ENCODE data around the gene MPRIP. TPM values are rescaled to one million over a fixed set of nuclear protein-coding genes. Genes with fewer than 3 reads are reported as not detected.

The MPRIP gene
- total RNA-seq, 1 experiment from 2014 or later, result 338 TPM

DNA sequence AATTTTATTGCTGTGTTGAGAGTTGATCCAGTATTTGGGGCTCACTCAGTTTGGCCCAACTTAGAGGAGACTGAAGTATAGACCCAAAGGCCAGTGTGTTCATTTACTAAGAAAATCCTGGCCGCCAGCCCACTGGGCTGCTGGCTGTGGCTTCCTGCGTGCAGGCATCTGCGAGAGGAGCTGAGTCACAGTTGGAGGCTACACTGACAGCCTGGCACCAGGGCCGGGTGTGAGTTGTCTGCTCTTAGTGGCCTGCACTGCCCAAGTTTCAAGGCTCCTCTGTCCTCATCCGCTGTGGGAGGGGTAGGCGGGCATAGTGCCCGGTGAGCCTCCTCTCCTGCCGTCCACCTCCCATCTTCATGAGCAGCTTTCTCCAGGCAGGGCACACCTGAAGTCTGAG lies 109.7 kb downstream of the MPRIP start:
- DNase-seq, result peak; percentile 10
- TF ChIP-seq, protein P1, sequence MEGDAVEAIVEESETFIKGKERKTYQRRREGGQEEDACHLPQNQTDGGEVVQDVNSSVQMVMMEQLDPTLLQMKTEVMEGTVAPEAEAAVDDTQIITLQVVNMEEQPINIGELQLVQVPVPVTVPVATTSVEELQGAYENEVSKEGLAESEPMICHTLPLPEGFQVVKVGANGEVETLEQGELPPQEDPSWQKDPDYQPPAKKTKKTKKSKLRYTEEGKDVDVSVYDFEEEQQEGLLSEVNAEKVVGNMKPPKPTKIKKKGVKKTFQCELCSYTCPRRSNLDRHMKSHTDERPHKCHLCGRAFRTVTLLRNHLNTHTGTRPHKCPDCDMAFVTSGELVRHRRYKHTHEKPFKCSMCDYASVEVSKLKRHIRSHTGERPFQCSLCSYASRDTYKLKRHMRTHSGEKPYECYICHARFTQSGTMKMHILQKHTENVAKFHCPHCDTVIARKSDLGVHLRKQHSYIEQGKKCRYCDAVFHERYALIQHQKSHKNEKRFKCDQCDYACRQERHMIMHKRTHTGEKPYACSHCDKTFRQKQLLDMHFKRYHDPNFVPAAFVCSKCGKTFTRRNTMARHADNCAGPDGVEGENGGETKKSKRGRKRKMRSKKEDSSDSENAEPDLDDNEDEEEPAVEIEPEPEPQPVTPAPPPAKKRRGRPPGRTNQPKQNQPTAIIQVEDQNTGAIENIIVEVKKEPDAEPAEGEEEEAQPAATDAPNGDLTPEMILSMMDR (IDR thresholded peaks at IDR 0.05; ENCODE audit: unreplicated experiment), result no peak
- peak overlapping the region; percentile 56 for H3K27ac Mint-ChIP-seq (ENCODE audit: unreplicated experiment)
- CTCF ChIA-PET, result no interaction called here
- H3K4me3 Mint-ChIP-seq (ENCODE audit: low read depth, unreplicated experiment), result no peak overlapping the region
- intact Hi-C loops (cut with micrococcal nuclease; ENCODE audit: unreplicated experiment), result no loop called here
- no peaks in the 10 kb centered on the region for H3K9me3 Mint-ChIP-seq (ENCODE audit: low read depth, unreplicated experiment)
- no TSS peak for BruUV-seq (replicated peaks)
- peaks cover 78% of the 10 kb centered on the region for H3K36me3 Mint-ChIP-seq (ENCODE audit: insufficient read depth, unreplicated experiment)
- H3K4me1 Mint-ChIP-seq (ENCODE audit: low read depth, unreplicated experiment), result no peaks in the 10 kb centered on the region
- H3K27me3 Mint-ChIP-seq (ENCODE audit: unreplicated experiment), result no peaks in the 10 kb centered on the region

DNA sequence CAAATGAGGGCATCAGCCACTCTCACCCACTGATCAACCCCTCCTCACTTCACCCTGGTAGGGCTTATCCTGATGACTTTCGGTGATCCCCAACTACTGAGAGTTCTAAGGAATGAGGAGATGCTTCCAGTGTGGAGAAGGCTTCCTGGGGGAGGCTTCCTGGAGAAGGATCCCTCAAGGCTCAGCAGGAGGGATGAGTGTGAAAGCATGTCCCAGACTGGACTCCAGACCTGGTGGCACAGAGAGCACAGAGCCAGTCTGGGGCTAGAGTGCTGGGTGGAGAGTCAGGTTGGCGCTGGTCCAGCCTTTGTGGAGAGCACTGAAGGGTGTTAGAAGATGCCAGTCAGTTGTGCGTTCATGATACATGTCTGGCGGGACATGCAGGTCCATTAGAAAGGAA lies 110.1 kb downstream of the MPRIP start:
- no peaks in the 10 kb centered on the region for H3K9me3 Mint-ChIP-seq (ENCODE audit: low read depth, unreplicated experiment)
- H3K27ac Mint-ChIP-seq (ENCODE audit: unreplicated experiment), result no peak overlapping the region
- H3K36me3 Mint-ChIP-seq (ENCODE audit: insufficient read depth, unreplicated experiment), result peaks cover 78% of the 10 kb centered on the region
- intact Hi-C loops (cut with micrococcal nuclease; ENCODE audit: unreplicated experiment), result no loop called here
- DNase-seq, result no peak
- no peak overlapping the region for H3K4me3 Mint-ChIP-seq (ENCODE audit: low read depth, unreplicated experiment)
- no peaks in the 10 kb centered on the region for H3K4me1 Mint-ChIP-seq (ENCODE audit: low read depth, unreplicated experiment)
- CTCF ChIA-PET, result no interaction called here
- no peaks in the 10 kb centered on the region for H3K27me3 Mint-ChIP-seq (ENCODE audit: unreplicated experiment)
- no TSS peak for BruUV-seq (replicated peaks)
- TF ChIP-seq, protein P1 (IDR thresholded peaks at IDR 0.05; ENCODE audit: unreplicated experiment), result no peak

- H3K4me3 Mint-ChIP-seq (ENCODE audit: low read depth, unreplicated experiment), result no peak overlapping the region
- no peak for DNase-seq
- no peaks in the 10 kb centered on the region for H3K27me3 Mint-ChIP-seq (ENCODE audit: unreplicated experiment)
- H3K4me1 Mint-ChIP-seq (ENCODE audit: low read depth, unreplicated experiment), result no peaks in the 10 kb centered on the region
- H3K36me3 Mint-ChIP-seq (ENCODE audit: insufficient read depth, unreplicated experiment), result peaks cover 78% of the 10 kb centered on the region
- CTCF ChIA-PET, result no interaction called here
- H3K9me3 Mint-ChIP-seq (ENCODE audit: low read depth, unreplicated experiment), result no peaks in the 10 kb centered on the region
- H3K27ac Mint-ChIP-seq (ENCODE audit: unreplicated experiment), result no peak overlapping the region
- intact Hi-C loops (cut with micrococcal nuclease; ENCODE audit: unreplicated experiment), result no loop called here
- BruUV-seq (replicated peaks), result no TSS peak
- TF ChIP-seq, protein P1 (IDR thresholded peaks at IDR 0.05; ENCODE audit: unreplicated experiment), result no peak
Observed at GRCh38 chr17:17153071-17153470, 110.8 kb downstream of the MPRIP start.

- BruUV-seq (replicated peaks), result no TSS peak
- CTCF ChIA-PET, result no interaction called here
Observed at GRCh38 chr17:17153709-17154108, 111.5 kb downstream of the MPRIP start.

More at GRCh38 chr17:17153709-17154108, 111.5 kb downstream of the MPRIP start:
- TF ChIP-seq, protein P1 (IDR thresholded peaks at IDR 0.05; ENCODE audit: unreplicated experiment), result no peak
- no peaks in the 10 kb centered on the region for H3K9me3 Mint-ChIP-seq (ENCODE audit: low read depth, unreplicated experiment)
- peaks cover 82% of the 10 kb centered on the region for H3K36me3 Mint-ChIP-seq (ENCODE audit: insufficient read depth, unreplicated experiment)
- no peak overlapping the region for H3K4me3 Mint-ChIP-seq (ENCODE audit: low read depth, unreplicated experiment)
- no peak for DNase-seq
- H3K4me1 Mint-ChIP-seq (ENCODE audit: low read depth, unreplicated experiment), result no peaks in the 10 kb centered on the region
- H3K27me3 Mint-ChIP-seq (ENCODE audit: unreplicated experiment), result no peaks in the 10 kb centered on the region
- intact Hi-C loops (cut with micrococcal nuclease; ENCODE audit: unreplicated experiment), result no loop called here
- peak overlapping the region; percentile 66 for H3K27ac Mint-ChIP-seq (ENCODE audit: unreplicated experiment)

Data from Calu3 (cell line).